LoVo (cell line): ENCODE data around the gene RLN3.
"Not testable (repeated sequence)": the region's sequence is repeated elsewhere in the genome, so short reads cannot be mapped to it uniquely, and the experiment has no call there.

Source experiments
- DNase-seq: peaks from one replicate; pipeline ENCODE4 v3.0.0-alpha.2; 2016; ENCODE audit warnings: low spot score

RLN3 gene

GRCh38 chr19:13995017-13995728 lies 32.8 kb upstream of the RLN3 start:
- no peak for DNase-seq

GRCh38 chr19:13995878-13996765 lies 31.8 kb upstream of the RLN3 start:
- DNase-seq = no peak

GRCh38 chr19:13996928-13997630 lies 30.9 kb upstream of the RLN3 start:
- DNase-seq = no peak

GRCh38 chr19:13997631-13997962 lies 30.4 kb upstream of the RLN3 start:
- no peak for DNase-seq

- DNase-seq = no peak
Measured at GRCh38 chr19:13998426-13998825, 29.5 kb upstream of the RLN3 start.

GRCh38 chr19:13999085-13999484 lies 28.9 kb upstream of the RLN3 start:
- DNase-seq = no peak

GRCh38 chr19:14000691-14001375 lies 27.1 kb upstream of the RLN3 start:
- no peak for DNase-seq

GRCh38 chr19:14002571-14003250 lies 25.2 kb upstream of the RLN3 start:
- no peak for DNase-seq

- no peak for DNase-seq
Measured at GRCh38 chr19:14003251-14004055, 24.5 kb upstream of the RLN3 start.

- no peak for DNase-seq
Measured at GRCh38 chr19:14004619-14005348, 23.2 kb upstream of the RLN3 start.

GRCh38 chr19:14005349-14006084 lies 22.4 kb upstream of the RLN3 start:
- DNase-seq = peak; percentile 72

GRCh38 chr19:14006085-14006765 lies 21.7 kb upstream of the RLN3 start, which contains the start of gene RFX1:
Gene RFX1, minus strand, starts transcription at chr19:14006320. Its CDS starts 12,477 bp downstream, at chr19:13993843.
- peak; percentile 99 for DNase-seq

GRCh38 chr19:14006766-14007562 lies 21.0 kb upstream of the RLN3 start:
- DNase-seq = no peak

- DNase-seq = no peak
Measured at GRCh38 chr19:14012378-14012915, 15.5 kb upstream of the RLN3 start.

GRCh38 chr19:14015524-14016035 lies 12.4 kb upstream of the RLN3 start:
- DNase-seq = no peak

GRCh38 chr19:14019100-14019499 lies 8.8 kb upstream of the RLN3 start:
- DNase-seq = no peak

GRCh38 chr19:14019739-14020138 lies 8.2 kb upstream of the RLN3 start:
- not testable (repeated sequence) for DNase-seq
